WERI-Rb-1 (cell line): ENCODE measurements around the gene CCDC183.
"Not testable (repeated sequence)": the region's sequence is repeated elsewhere in the genome, so short reads cannot be mapped to it uniquely, and the experiment has no call there.

ENCODE experiments used
- DNase-seq: peaks from one replicate; pipeline ENCODE4 v3.0.0-alpha.2; 2020
- H3K27ac ChIP-seq: fragments of 250-450 bp; sonication (Bioruptor Pico); 2 replicates; pipeline ENCODE4 v1.5.1; 2020; ENCODE audit warnings: mild to moderate bottlenecking, moderate library complexity
- H3K27me3 ChIP-seq: fragments of 250-450 bp; sonication (Bioruptor Pico); 2 replicates; pipeline ENCODE4 v1.5.1; 2021; ENCODE audit warnings: mild to moderate bottlenecking, low read depth, moderate library complexity; ENCODE audit not compliant: insufficient read depth, severe bottlenecking
- H3K36me3 ChIP-seq: fragments of 250-450 bp; sonication (Bioruptor Pico); 2 replicates; pipeline ENCODE4 v1.5.1; 2020; ENCODE audit warnings: mild to moderate bottlenecking, moderate library complexity
- H3K4me3 ChIP-seq: 2 replicates; pipeline ENCODE4 v1.5.1; 2011; ENCODE audit warnings: low read depth, mild to moderate bottlenecking, control low read depth, low read length
- H3K9me3 ChIP-seq: fragments of 250-450 bp; sonication (Bioruptor Pico); 2 replicates; pipeline ENCODE4 v1.5.1; 2021; ENCODE audit warnings: mild to moderate bottlenecking, moderate library complexity; ENCODE audit not compliant: severe bottlenecking
- CTCF ChIP-seq: IDR thresholded peaks from 2 replicates; pipeline ENCODE4 v1.5.1; 2011; ENCODE audit warnings: low read depth, mild to moderate bottlenecking, control low read depth, inconsistent platforms, low read length

The CCDC183 gene

GRCh38 chr9:136776947-136777346, 19.2 kb upstream of the CCDC183 start:
- Histone ChIP-seq H3K36me3 (no peaks in the 10 kb centered on the region), H3K9me3 (peaks cover 13% of the 10 kb centered on the region), H3K27me3 (no peaks in the 10 kb centered on the region), H3K27ac (no peak overlapping the region), H3K4me3 (no peak overlapping the region)
- DNase-seq = no peak
- no peak for TF ChIP-seq CTCF

- no peak for DNase-seq
- H3K4me3 ChIP-seq = no peak overlapping the region
- no peak overlapping the region for H3K27ac ChIP-seq
- no peak for TF ChIP-seq CTCF
- H3K36me3 ChIP-seq = no peaks in the 10 kb centered on the region
- H3K9me3 ChIP-seq = peaks cover 13% of the 10 kb centered on the region
- H3K27me3 ChIP-seq = no peaks in the 10 kb centered on the region
Measured at GRCh38 chr9:136777359-136777758, 18.8 kb upstream of the CCDC183 start.

GRCh38 chr9:136779808-136780207, 16.3 kb upstream of the CCDC183 start:
- Histone ChIP-seq H3K4me3 (no peak overlapping the region), H3K27me3 (no peaks in the 10 kb centered on the region), H3K27ac (no peak overlapping the region), H3K36me3 (no peaks in the 10 kb centered on the region), H3K9me3 (peaks cover under 1% of the 10 kb centered on the region)
- DNase-seq = no peak
- TF ChIP-seq CTCF = peak; percentile 37

GRCh38 chr9:136782452-136782851, 13.7 kb upstream of the CCDC183 start:
- TF ChIP-seq CTCF = no peak
- DNase-seq = no peak
- Histone ChIP-seq H3K4me3 (no peak overlapping the region), H3K9me3 (no peaks in the 10 kb centered on the region), H3K36me3 (no peaks in the 10 kb centered on the region), H3K27me3 (no peaks in the 10 kb centered on the region), H3K27ac (no peak overlapping the region)

- no peak for TF ChIP-seq CTCF
- Histone ChIP-seq H3K27ac (peak overlapping the region; percentile 25), H3K9me3 (no peaks in the 10 kb centered on the region), H3K27me3 (no peaks in the 10 kb centered on the region), H3K36me3 (no peaks in the 10 kb centered on the region), H3K4me3 (no peak overlapping the region)
- DNase-seq = no peak
Measured at GRCh38 chr9:136784249-136784996, 11.7 kb upstream of the CCDC183 start.

GRCh38 chr9:136784997-136785361, 11.2 kb upstream of the CCDC183 start:
- no peaks in the 10 kb centered on the region for H3K27me3 ChIP-seq
- no peaks in the 10 kb centered on the region for H3K9me3 ChIP-seq
- no peaks in the 10 kb centered on the region for H3K36me3 ChIP-seq
- no peak overlapping the region for H3K27ac ChIP-seq
- no peak overlapping the region for H3K4me3 ChIP-seq
- TF ChIP-seq CTCF = no peak
- DNase-seq = no peak

GRCh38 chr9:136785565-136786355, 10.4 kb upstream of the CCDC183 start:
- H3K27ac ChIP-seq, H3K27me3 ChIP-seq, H3K36me3 ChIP-seq, H3K4me3 ChIP-seq, H3K9me3 ChIP-seq, DNase-seq: not testable (repeated sequence)
